HT-29 (cell line): Measurements from ENCODE around the gene UNC13C. TPM values are rescaled to one million over a fixed set of nuclear protein-coding genes. Genes with fewer than 3 reads are reported as not detected.
"Not testable (repeated sequence)": the region's sequence is repeated elsewhere in the genome, so short reads cannot be mapped to it uniquely, and the experiment has no call there.

ENCODE experiments used
- DNase-seq: peaks from one replicate; pipeline ENCODE4 v3.0.0-alpha.2; 2015; ENCODE audit warnings: low spot score
- total RNA-seq: library from RNA; depleted of rRNA; stranded (reverse); fragments of >200 nt; shearing (Covaris generic); gene quantifications from 2 replicates; pipeline ENCODE4 v1.2.3, GENCODE V29; 2014

The UNC13C gene
- total RNA-seq, 1 experiment from 2014 or later = not detected

GRCh38 chr15:54298396-54298795 lies 320.2 kb downstream of the UNC13C start:
- no peak for DNase-seq

GRCh38 chr15:54304321-54304720 lies 326.1 kb downstream of the UNC13C start:
- no peak for DNase-seq

DNA sequence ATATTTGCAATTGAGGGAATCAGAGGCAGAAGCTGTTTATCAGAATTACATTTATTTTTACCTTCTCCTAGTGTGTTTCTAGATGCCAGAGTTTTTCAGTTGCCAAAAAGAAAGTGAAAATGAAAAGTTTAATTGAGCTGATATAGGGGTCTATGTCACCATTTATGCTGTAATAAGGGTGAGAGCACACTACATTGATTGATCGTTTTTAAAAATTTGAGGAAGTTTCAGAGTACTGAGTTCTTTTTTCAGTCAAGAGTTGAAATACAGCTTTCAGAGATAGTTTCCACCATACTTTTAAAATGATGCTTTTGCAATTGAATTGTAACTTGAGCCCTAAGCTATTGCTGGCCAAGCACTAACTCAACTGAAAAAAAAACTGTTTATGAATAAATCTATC lies 326.9 kb downstream of the UNC13C start:
- no peak for DNase-seq

- no peak for DNase-seq
These were observed 329.1 kb downstream of the UNC13C start for GRCh38 chr15:54307252-54307902.

- no peak for DNase-seq
These were observed 329.7 kb downstream of the UNC13C start for GRCh38 chr15:54307926-54308325.

- no peak for DNase-seq
These were observed 334.3 kb downstream of the UNC13C start for GRCh38 chr15:54312528-54312927.

DNA sequence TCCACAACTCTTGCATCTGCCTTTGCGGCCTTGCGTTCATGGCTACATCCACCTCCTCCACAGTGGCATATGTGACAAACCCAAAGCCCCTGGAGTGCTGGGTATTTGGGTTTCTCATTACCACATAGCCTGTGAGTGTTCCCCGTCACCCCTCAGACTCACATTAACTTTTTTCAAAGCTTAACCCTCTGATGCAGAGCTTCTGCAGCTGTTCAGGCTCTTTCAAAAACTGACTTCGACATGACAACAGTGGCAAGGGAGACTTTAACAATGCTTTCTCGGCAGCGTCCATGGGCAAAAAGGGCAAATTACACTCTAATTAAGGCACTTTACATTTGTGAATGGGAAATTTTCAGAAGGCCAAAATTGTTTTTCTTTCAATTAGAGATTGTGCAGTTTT lies 343.2 kb downstream of the UNC13C start:
- no peak for DNase-seq

- no peak for DNase-seq
These were observed 344.1 kb downstream of the UNC13C start for GRCh38 chr15:54322341-54322740.

DNA sequence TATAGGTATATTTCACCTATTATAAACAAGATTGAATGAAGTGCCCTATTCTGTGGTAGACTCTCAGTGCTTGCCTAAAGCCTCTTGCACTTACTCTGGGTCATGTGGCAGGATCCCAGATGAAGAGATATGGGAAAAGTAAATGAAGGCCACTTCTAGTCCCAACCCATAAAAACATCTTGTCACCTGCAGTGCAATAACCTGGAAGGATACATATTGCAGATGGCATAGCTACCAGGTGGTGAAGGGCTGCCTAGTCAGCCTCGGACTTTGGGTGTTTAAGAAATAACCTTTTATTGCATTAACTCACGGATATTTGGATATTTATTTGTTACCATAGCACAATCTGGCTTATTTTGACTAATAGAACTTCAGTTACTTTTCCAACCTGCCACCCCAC lies 367.1 kb downstream of the UNC13C start:
- DNase-seq = no peak

DNA sequence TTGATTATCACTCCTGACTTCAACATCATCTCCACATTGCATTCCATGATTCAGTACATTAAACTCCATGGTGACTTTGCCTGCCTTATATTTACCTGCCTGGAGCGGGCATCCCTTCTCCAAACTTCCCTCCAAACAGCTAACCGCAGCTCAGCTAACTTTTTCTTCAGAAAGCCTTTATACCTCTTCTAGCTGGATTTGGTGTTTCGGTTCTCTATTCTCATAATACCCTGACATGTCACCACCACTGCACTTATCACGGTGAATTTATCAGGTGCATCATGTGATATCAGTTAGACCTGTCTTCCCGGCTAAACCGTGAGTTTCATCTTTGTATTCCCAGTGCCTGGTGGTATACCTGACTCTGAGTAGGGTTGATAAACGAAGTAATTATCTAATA lies 367.6 kb downstream of the UNC13C start:
- no peak for DNase-seq

GRCh38 chr15:54347082-54347827 lies 369.0 kb downstream of the UNC13C start:
- DNase-seq = no peak

DNA sequence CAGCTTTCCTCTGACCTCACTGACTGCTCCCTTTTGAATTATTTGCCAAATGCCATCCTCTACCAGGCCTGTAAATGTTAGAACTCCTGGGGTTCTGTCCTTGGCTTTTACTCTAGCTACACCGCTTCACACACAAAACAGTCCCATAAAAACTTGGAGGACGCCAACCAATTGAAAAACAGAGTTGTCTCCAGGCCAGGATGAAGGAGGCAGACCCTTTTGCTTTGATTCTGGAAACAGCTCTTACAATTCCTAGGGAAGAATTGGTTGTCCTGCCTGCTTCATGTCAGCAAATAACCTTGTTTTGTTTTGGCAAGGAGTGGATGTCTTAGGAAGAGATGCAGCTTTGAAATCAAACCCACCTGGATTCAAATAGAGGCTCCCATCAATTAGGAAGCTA lies 375.5 kb downstream of the UNC13C start:
- DNase-seq = no peak

- no peak for DNase-seq
These were observed 376.1 kb downstream of the UNC13C start for GRCh38 chr15:54354341-54354740.

GRCh38 chr15:54364961-54365360 lies 386.7 kb downstream of the UNC13C start:
- DNase-seq = no peak

- no peak for DNase-seq
These were observed 395.1 kb downstream of the UNC13C start for GRCh38 chr15:54373332-54373731.

- DNase-seq = no peak
These were observed 396.1 kb downstream of the UNC13C start for GRCh38 chr15:54374184-54374952.

DNA sequence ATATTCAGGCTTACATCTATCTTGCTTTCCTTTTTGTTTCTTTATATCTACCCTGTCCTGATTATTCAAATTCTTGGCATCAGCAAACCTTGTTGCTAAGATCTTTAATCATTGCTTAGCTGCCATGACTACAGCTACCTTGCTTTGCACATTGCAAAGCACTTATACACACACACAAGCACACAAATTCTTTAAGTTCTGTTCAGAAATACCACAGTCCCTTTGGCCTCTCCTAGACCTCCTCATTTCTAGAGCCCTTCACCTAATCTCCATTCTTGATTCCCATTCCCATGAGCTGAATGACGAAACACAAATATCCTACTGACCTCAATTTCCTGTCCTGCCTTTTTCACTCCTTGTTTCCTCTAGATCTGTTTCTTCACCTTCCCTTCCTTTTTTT lies 409.6 kb downstream of the UNC13C start:
- no peak for DNase-seq

- no peak for DNase-seq
These were observed 410.5 kb downstream of the UNC13C start for GRCh38 chr15:54388746-54389145.

DNA sequence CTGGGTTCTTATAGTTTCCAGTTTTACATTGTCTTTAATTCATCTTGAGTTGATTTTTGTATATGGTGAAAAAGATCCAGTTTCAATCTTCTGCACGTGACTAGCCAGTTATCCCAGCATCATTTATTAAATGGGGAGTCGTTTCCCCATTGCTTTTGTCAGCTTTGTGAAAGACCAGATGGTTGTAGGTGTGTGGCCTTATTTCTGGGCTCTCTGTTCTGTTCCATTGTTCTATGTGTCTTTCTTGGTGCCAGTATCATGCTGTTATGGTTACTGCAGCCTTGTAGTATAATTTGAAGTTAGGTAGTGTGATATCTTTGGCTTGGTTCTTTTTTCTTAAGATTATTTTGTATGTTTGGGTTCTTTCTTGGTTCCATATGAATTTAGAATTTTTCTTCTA lies 432.2 kb downstream of the UNC13C start:
- DNase-seq = no peak

GRCh38 chr15:54424171-54424570 lies 445.9 kb downstream of the UNC13C start:
- no peak for DNase-seq

GRCh38 chr15:54428596-54428995 lies 450.4 kb downstream of the UNC13C start:
- DNase-seq = no peak

GRCh38 chr15:54450288-54450687 lies 472.0 kb downstream of the UNC13C start:
- DNase-seq = not testable (repeated sequence)

DNA sequence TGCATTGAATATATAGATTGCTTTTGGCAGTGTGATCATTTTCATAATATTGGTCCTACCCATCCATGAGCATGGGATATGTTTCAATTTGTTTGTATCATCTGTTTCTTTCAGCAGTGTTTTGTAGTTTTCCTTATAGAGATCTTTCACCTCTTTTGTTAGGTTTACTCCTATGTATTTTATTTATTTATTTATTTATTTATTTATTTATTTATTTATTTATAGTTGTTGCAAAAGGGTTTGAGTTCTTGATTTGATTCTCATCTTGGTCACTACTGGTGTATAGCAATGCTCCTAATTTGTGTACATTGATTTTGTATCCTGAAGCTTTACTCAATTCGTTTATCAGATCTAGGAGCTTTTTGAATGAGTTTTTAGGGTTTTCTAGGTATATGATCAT lies 478.2 kb downstream of the UNC13C start:
- no peak for DNase-seq
